Activated T-helper 1 cell treated with anti-CD3 and anti-CD28 coated beads, Interleukin-12 subunit alpha, Interleukin-12 subunit beta, Interleukin-2, Interleukin-4 antibody, amounts not matched to agents 30 ng/mL and 10 ng/mL and 1 ng/mL, durations not matched to agents 14 hours and 24 hours and 36 hours (primary cell): ENCODE data around the gene MRPL10. TPM values are rescaled to one million over a fixed set of nuclear protein-coding genes. Genes with fewer than 3 reads are reported as not detected.
A peak's percentile ranks its signal among the peaks of the same experiment; 100 is the strongest.
"Not testable (repeated sequence)": the region's sequence is repeated elsewhere in the genome, so short reads cannot be mapped to it uniquely, and the experiment has no call there.

Experiments used
- DNase-seq: peaks from one replicate; pipeline ENCODE4 v3.0.0; 2021; ENCODE audit warnings: low spot score
- H3K27ac Mint-ChIP-seq: one replicate; pipeline ENCODE4 v1.8.0; 2021; ENCODE audit warnings: mild to moderate bottlenecking, mixed read lengths
- H3K27me3 Mint-ChIP-seq: one replicate; pipeline ENCODE4 v1.8.0; 2022; ENCODE audit warnings: mild to moderate bottlenecking, moderate library complexity, mixed read lengths; ENCODE audit not compliant: insufficient read depth
- H3K36me3 Mint-ChIP-seq: one replicate; pipeline ENCODE4 v1.8.0; 2021; ENCODE audit warnings: low read depth, mixed read lengths
- H3K4me1 Mint-ChIP-seq: one replicate; pipeline ENCODE4 v1.8.0; 2021; ENCODE audit warnings: low read depth, mixed read lengths
- H3K4me3 Mint-ChIP-seq: one replicate; pipeline ENCODE4 v1.8.0; 2021; ENCODE audit warnings: mild to moderate bottlenecking, moderate library complexity, mixed read lengths
- H3K9me3 Mint-ChIP-seq: one replicate; pipeline ENCODE4 v1.8.0; 2021; ENCODE audit warnings: mixed read lengths
- intact Hi-C: fragments of 100-400 bp; cut with micrococcal nuclease; formaldehyde crosslinking; loops from one replicate; pipeline ENCODE4 v1.15.1; 2024
- total RNA-seq: library from RNA; stranded (reverse); gene quantifications from 2 replicates; pipeline ENCODE4 v1.2.3, GENCODE V29; 2022

The MRPL10 gene
- total RNA-seq, 1 donor from 2014 or later, result 56.9 TPM

DNA sequence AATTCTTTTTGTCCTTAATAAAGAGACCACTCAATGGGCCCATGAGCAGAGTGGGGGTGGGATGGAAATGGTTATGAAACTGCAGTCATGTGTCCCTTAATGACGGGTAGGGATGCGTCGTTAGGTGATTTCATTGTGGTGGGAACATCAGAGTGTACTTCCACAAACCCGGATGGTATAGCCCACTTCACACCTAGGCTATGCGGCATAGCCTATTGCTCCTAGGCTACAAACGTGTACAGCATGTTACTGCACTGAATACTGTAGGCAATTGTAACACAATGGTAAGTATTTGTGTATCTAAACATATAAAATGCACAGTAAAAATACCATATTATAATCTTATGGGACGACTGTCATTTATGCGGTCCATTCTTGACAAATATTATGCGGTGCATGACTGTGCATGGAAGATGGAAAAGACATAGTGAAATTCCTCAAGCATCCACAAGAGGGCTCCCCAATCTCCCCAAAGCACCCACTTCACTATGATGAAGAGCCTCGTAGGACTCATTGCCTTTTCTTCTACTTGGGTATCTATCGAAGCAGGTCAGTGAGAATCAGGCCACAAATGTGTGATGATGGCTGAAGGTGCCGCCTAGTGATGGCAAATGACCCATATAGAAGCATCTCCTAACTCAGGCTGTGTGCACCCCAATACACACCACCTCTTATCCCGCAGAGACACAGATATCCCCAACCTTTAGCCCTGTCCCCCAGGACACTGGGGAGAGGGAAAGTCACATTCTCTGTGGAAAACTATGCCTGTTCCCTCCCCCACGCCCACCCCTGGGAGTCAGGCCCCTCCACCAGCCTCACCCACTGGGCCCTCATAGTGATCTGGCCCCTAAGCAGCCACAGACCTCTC lies 54.8 kb downstream of the MRPL10 start:
- DNase-seq, result peak; percentile 12
- H3K4me3 Mint-ChIP-seq, result no peak overlapping the region
- no peaks in the 10 kb centered on the region for H3K36me3 Mint-ChIP-seq
- intact Hi-C loops, result loop anchor here (1.0 to 5.0 kb wide), 7 partner anchors 9 to 114 kb away; partner anchors contain the start of genes OSBPL7 and TBX21
- peaks cover 52% of the 10 kb centered on the region for H3K27me3 Mint-ChIP-seq
- no peaks in the 10 kb centered on the region for H3K9me3 Mint-ChIP-seq
- no peaks in the 10 kb centered on the region for H3K4me1 Mint-ChIP-seq
- H3K27ac Mint-ChIP-seq, result no peak overlapping the region

DNA sequence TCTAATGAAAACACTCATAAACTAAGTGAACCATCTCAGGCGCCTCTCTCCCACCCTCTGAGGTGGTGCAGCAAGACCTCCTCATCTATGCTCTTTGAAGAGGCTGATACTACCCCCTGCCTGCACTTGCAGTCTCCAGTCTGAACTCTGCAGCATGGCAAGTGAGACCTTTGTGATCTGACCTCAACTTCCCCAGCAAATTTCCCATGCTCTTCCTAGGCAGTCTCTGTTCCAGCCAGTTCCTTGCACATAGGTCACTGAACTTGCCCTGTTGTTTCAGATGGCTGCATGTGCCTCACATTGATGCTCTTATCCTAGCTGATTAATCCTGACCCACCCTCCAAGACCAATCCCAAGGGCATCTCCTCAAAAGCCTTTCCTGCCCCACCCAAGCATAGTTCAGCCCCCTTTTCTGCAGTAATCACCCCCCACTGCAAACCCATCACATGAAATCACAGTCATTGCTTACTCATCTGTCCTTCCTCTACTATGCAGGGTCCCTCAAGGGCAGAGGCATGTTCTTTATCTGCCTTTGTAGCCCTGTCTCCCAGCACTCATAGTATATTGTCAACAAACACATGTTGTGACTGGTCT lies 56.3 kb downstream of the MRPL10 start:
- Mint-ChIP-seq H3K27ac (no peak overlapping the region), H3K36me3 (no peaks in the 10 kb centered on the region), H3K4me3 (no peak overlapping the region), H3K9me3 (peaks cover 6% of the 10 kb centered on the region), H3K4me1 (no peaks in the 10 kb centered on the region), H3K27me3 (peaks cover 44% of the 10 kb centered on the region)
- intact Hi-C loops, result loop anchor here (5.0 kb wide), 1 partner anchor 47 kb away; the partner anchor contains the start of gene OSBPL7
- no peak for DNase-seq

DNA sequence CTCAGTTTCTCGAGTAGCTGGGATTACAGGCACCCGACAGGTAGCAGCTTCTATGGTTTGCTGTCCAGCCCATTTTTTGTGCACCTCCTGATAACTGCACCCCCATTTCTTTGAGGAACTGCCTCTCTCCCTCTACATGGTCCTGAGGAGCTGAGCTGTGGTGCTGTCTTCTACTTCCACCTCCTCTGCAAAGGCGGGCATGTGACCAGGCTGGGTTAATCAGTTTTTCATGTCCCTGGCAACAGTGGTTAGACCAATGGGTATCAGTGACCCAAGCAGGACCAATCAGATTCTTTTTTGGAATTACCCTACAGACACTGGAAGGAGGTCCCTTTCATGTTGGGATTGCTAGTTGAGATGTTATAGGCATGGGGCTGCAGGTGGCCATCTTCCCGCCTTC lies 57.0 kb downstream of the MRPL10 start:
- Mint-ChIP-seq H3K4me3 (no peak overlapping the region), H3K27ac (no peak overlapping the region)

DNA sequence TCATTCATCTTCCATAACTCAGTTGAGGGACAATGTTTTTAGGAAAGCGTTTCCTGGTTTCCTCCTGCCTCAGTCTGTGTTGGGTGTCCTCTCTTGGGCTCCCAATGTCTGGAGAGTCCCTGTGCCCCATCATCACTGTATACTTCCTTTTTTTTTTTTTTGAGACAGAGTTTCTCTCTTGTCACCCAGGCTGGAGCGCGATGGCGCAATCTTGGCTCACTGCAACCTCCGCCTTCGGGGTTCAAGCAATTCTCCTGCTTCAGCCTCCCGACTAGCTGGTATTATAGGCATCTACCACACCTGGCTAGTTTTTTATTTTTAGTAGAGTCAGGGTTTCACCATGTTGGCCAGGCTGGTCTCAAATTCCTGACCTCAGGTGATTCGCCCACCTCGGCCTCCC lies 57.7 kb downstream of the MRPL10 start:
- DNase-seq, H3K9me3 Mint-ChIP-seq, H3K4me3 Mint-ChIP-seq, H3K27ac Mint-ChIP-seq, intact Hi-C loops, H3K36me3 Mint-ChIP-seq, H3K4me1 Mint-ChIP-seq: not testable (repeated sequence)
- H3K27me3 Mint-ChIP-seq, result peaks cover 37% of the 10 kb centered on the region

More for the DNA sequence above, 57.0 kb downstream of the MRPL10 start:
- peaks cover 6% of the 10 kb centered on the region for H3K9me3 Mint-ChIP-seq
- no peaks in the 10 kb centered on the region for H3K36me3 Mint-ChIP-seq
- no peaks in the 10 kb centered on the region for H3K4me1 Mint-ChIP-seq
- intact Hi-C loops, result no loop called here
- peaks cover 40% of the 10 kb centered on the region for H3K27me3 Mint-ChIP-seq
- no peak for DNase-seq

Other genes with a start within 250 kb of the MRPL10 start
- 718 and 719 TPM in 2 replicates for gene KPNB1, start 181.6 kb downstream of the MRPL10 start, total RNA-seq
- 11.6 and 12.4 TPM in 2 replicates for gene TBKBP1, start 137.4 kb downstream of the MRPL10 start, total RNA-seq
- gene TBX21, start 98.3 kb downstream of the MRPL10 start, total RNA-seq, result 89.8 and 90.8 TPM in 2 replicates
- gene OSBPL7, start 9.7 kb downstream of the MRPL10 start, total RNA-seq, result 18.6 and 21.6 TPM in 2 replicates
- 0.39 and 0.70 TPM in 2 replicates for gene LRRC46, start 129 bp upstream of the MRPL10 start, total RNA-seq
- 24.5 and 26.3 TPM in 2 replicates for gene SCRN2, start 9.7 kb upstream of the MRPL10 start, total RNA-seq
- 0.05 and 0.12 TPM in 2 replicates for gene SP6, start 19.6 kb upstream of the MRPL10 start, total RNA-seq
- gene SP2, start 64.7 kb upstream of the MRPL10 start, total RNA-seq, result 24.0 and 26.3 TPM in 2 replicates
- gene PNPO, start 110.0 kb upstream of the MRPL10 start, total RNA-seq, result 58.8 and 60.7 TPM in 2 replicates
- not detected in 2 replicates for gene PRR15L, start 126.3 kb upstream of the MRPL10 start, total RNA-seq
- 190 and 200 TPM in 2 replicates for gene CDK5RAP3, start 139.6 kb upstream of the MRPL10 start, total RNA-seq
- 3.4 and 5.8 TPM in 2 replicates for gene COPZ2, start 206.3 kb upstream of the MRPL10 start, total RNA-seq
- gene NFE2L1, start 216.8 kb upstream of the MRPL10 start, total RNA-seq, result 86.6 and 92.0 TPM in 2 replicates